Activated naive CD8-positive, alpha-beta T cell treated with anti-CD3 and anti-CD28 coated beads, Interleukin-2, amount 10 ng/mL, durations not matched to agents 7 days and 5 days (primary cell): ENCODE data around the gene NIPAL3. TPM values are rescaled to one million over a fixed set of nuclear protein-coding genes. Genes with fewer than 3 reads are reported as not detected.
"Not testable (repeated sequence)": the region's sequence is repeated elsewhere in the genome, so short reads cannot be mapped to it uniquely, and the experiment has no call there.

Experiments
- ATAC-seq: fragments of 150-1000 bp; cut with Tn5 transposase; one replicate; pipeline ENCODE4 v1.10.0; 2021; ENCODE audit warnings: low read depth, moderate library complexity
- POLR2A ChIA-PET: fragments of 350-600 bp; sonication (Branson Sonifier 250); formaldehyde crosslinking; loops from one replicate; lab custom pipeline; 2021; ENCODE audit warnings: antibody characterized with exemption; lab: Charles Lee
- DNase-seq: peaks from one replicate; pipeline ENCODE4 v3.0.0; 2021
- H3K27ac Mint-ChIP-seq: one replicate; pipeline ENCODE4 v1.8.0; 2022; ENCODE audit warnings: mild to moderate bottlenecking, mixed read lengths
- H3K27me3 Mint-ChIP-seq: one replicate; pipeline ENCODE4 v1.8.0; 2022; ENCODE audit warnings: mild to moderate bottlenecking, moderate library complexity, mixed read lengths
- H3K36me3 Mint-ChIP-seq: one replicate; pipeline ENCODE4 v1.8.0; 2021; ENCODE audit warnings: mild to moderate bottlenecking, mixed read lengths
- H3K4me1 Mint-ChIP-seq: one replicate; pipeline ENCODE4 v1.8.0; 2021; ENCODE audit warnings: mixed read lengths
- H3K4me3 Mint-ChIP-seq: one replicate; pipeline ENCODE4 v1.8.0; 2022; ENCODE audit warnings: mild to moderate bottlenecking, moderate library complexity, mixed read lengths
- H3K9me3 Mint-ChIP-seq: one replicate; pipeline ENCODE4 v1.8.0; 2021; ENCODE audit warnings: mixed read lengths
- total RNA-seq, 2 experiments: library from RNA; stranded (reverse); gene quantifications; one replicate each; pipeline ENCODE4 v1.2.3, GENCODE V29; 2021

NIPAL3 gene
- total RNA-seq, 2 experiments from 2014 or later: 54.1 to 55.1 TPM

DNA sequence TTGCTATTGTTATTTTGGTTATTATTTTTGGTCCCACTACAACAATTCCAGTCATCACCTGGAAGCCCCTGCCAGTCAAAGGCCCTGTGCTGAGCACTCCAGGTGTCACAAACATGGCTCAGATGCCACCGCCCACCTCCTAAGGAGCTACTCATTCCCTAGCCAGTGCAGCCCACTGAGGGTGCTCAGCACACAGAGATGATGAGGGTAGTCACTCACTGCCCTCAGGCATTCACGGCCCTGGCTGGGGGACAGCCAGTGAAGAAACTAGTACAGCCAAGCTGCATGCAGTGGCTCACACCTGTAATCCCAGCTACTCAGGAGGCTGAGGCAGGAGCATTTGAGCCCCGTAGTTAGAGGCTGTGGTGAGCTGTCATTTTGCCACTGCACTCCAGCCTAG is 42.3 kb downstream of the NIPAL3 start:
- DNase-seq (no peak), ATAC-seq (no peak)
- no peak overlapping the region for H3K4me3 Mint-ChIP-seq
- no peak overlapping the region for H3K27ac Mint-ChIP-seq
- no peaks in the 10 kb centered on the region for H3K4me1 Mint-ChIP-seq
- POLR2A ChIA-PET: interaction anchor here (1.5 kb wide), 1 partner anchor 41 kb away, joined by 3 read pairs; no protein-coding TSS in a partner anchor
- no peaks in the 10 kb centered on the region for H3K27me3 Mint-ChIP-seq
- peaks cover 6% of the 10 kb centered on the region for H3K9me3 Mint-ChIP-seq
- peaks cover 72% of the 10 kb centered on the region for H3K36me3 Mint-ChIP-seq

DNA sequence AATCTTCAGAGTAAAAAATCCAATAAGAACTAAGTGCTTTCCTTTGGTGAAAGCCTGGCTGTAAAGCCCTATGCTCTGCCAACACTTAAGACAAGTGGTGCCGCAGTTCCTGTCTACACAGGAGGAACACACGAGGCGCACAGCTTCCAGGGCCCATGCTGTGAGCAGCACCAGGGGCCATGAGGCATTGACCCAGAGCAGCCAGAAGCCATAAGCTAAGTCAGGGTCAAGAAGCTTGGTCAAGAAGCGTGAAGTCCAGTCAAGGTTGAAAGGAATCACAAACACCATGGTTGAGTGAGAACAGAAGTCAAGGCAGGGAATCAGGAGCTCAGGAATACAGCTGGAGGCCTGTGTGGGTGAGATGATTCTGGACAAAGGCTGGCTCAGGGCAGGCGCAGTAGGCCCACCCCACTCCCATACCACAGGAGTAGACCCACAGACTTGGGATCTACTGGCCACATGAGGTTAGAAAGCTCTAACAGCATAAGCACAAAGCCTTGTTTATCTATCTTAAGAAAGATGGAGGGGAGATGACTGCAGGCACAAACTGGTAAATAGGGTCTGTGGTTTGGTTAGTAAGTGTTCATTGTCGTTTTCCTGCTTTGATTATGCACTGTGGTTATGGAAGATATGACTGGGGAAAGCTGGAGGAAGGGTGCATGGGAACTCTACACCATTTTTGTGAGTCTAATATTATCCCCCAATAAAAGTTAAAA is 44.1 kb downstream of the NIPAL3 start:
- DNase-seq: no peak
- Mint-ChIP-seq H3K4me3 (no peak overlapping the region), H3K4me1 (peaks cover 4% of the 10 kb centered on the region), H3K36me3 (peaks cover 74% of the 10 kb centered on the region), H3K27me3 (no peaks in the 10 kb centered on the region), H3K27ac (peak overlapping the region; percentile 39), H3K9me3 (peaks cover 6% of the 10 kb centered on the region)
- no peak for ATAC-seq
- POLR2A ChIA-PET: interaction anchor here (0.5 to 1.2 kb wide), 3 partner anchors 14 to 290 kb away, joined by 3 to 5 read pairs (median 5); no protein-coding TSS in a partner anchor

DNA sequence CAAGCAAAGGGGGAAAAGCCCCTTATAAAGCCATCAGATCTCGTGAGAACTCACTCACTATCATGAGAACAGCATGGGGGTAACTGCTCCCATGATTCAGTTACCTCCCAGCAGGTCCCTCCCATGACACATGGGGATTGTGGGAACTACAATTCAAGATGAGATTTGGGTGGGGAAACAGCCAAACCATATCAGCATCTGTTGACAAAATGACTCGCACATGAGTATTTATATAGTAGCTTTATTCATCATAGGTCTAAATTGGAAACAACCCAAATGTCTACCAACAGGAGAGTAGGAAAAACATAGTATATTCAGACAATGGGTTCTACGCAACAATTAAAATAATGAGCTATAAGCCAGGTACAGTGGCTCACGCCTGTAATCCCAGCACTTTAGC is 46.5 kb downstream of the NIPAL3 start:
- not testable (repeated sequence) for DNase-seq, H3K27ac Mint-ChIP-seq, H3K27me3 Mint-ChIP-seq

DNA sequence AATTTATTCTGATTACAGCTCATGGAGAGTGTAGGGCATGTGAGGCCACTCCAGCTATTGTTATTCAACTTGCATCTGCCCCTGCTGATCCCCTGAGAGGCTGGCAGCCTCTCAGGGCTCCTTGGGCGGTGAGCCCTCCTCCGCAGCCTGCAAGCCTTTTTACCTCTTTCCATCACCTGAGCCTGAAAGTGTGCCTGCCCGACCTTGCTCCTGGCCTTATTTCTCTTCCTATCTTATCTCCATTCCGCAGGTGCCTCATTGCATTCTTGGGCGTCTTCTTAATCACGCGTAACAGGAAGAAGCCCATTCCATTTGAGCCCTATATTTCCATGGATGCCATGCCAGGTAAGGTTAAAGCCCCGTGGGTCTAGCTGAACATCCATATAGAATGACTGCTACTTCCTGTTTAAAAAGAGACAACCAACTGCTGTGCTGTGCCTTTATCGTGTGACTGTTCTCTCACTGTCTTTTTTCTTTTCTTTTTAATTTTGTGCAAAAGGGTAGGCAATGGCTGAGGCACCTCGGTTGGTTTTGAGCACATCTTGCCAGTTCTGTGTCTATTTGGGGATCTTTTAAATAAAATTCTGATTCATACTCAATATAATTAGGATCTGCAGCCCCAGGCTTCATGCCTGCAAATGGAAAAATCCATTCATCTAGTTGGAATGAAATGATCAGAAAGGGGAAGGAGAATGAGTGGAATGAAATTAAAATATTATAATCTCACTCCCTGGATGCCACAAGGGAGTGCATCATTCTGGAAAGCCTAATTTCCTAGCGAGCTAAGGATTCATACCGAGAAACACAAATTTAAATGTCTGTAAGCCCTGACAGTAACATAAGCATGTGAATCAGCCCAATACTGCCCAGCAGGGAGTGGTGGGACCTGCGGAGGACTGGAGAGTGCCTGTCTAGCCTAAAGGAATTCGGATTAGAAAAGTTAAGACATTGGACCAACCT is 48.5 kb downstream of the NIPAL3 start:
- DNase-seq (no peak), ATAC-seq (no peak)

More for the DNA sequence above, 46.5 kb downstream of the NIPAL3 start:
- ATAC-seq, H3K9me3 Mint-ChIP-seq, POLR2A ChIA-PET, H3K4me1 Mint-ChIP-seq, H3K4me3 Mint-ChIP-seq: not testable (repeated sequence)
- H3K36me3 Mint-ChIP-seq: peaks cover 73% of the 10 kb centered on the region

DNA sequence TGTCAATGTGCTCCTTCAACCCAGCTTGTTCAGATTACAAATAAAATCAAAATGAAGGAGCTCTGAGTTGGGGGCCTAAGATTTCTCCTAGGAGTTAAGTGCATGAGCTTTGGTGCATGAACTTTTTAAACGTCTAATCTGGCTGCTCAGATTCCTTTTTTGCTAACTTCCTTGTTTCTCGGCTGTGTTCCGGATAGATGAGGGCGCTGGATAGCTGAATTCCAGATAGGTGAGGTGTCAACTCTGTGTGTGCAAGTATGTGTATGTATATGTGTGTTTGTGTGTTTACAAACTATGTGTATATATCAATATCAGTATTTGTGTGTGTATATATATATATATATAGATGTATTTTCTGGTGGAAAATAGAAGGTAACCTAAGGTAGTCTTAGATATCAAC is 49.5 kb downstream of the NIPAL3 start:
- ATAC-seq: no peak
- POLR2A ChIA-PET: interaction anchor here (1.4 to 1.8 kb wide), 2 partner anchors 16 to 21 kb away, joined by 3 to 5 read pairs; no protein-coding TSS in a partner anchor

More for the DNA sequence above, 48.5 kb downstream of the NIPAL3 start:
- no peaks in the 10 kb centered on the region for H3K27me3 Mint-ChIP-seq
- H3K4me3 Mint-ChIP-seq: no peak overlapping the region
- peaks cover 6% of the 10 kb centered on the region for H3K9me3 Mint-ChIP-seq
- H3K36me3 Mint-ChIP-seq: peaks cover 65% of the 10 kb centered on the region
- peak overlapping the region; percentile 19 for H3K27ac Mint-ChIP-seq
- POLR2A ChIA-PET: interaction anchor here (0.6 to 1.8 kb wide), 3 partner anchors 18 to 37 kb away, joined by 3 to 5 read pairs (median 4); no protein-coding TSS in a partner anchor
- peaks cover 6% of the 10 kb centered on the region for H3K4me1 Mint-ChIP-seq

DNA sequence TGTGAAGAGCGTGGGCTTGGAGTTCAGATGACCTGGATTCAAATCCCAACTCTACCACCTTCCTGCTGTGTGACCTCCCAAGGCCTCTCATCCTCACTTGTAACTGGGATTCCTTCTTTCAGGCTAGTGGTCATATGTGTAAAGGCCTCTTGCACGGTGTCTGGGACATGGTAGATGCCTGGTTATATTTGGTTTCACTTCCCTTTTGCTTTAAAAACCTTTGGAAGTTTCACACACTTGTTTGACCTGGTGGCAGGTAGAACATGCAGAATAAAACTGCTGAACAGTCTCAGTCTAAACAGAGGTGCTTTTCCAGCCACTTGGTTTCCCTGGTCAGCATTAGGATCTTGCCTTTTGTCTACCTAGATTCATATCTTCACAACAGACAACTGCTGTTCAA is 50.0 kb downstream of the NIPAL3 start:
- no peak for ATAC-seq
- POLR2A ChIA-PET: interaction anchor here (1.4 to 1.8 kb wide), 2 partner anchors 15 to 21 kb away, joined by 3 to 5 read pairs; no protein-coding TSS in a partner anchor
- H3K4me3 Mint-ChIP-seq: no peak overlapping the region
- no peaks in the 10 kb centered on the region for H3K27me3 Mint-ChIP-seq
- H3K4me1 Mint-ChIP-seq: peaks cover 6% of the 10 kb centered on the region
- no peak overlapping the region for H3K27ac Mint-ChIP-seq
- peaks cover 62% of the 10 kb centered on the region for H3K36me3 Mint-ChIP-seq
- no peak for DNase-seq
- peaks cover 6% of the 10 kb centered on the region for H3K9me3 Mint-ChIP-seq

More for the DNA sequence above, 49.5 kb downstream of the NIPAL3 start:
- Mint-ChIP-seq H3K4me1 (peaks cover 6% of the 10 kb centered on the region), H3K4me3 (no peak overlapping the region), H3K36me3 (peaks cover 64% of the 10 kb centered on the region), H3K9me3 (peaks cover 6% of the 10 kb centered on the region), H3K27me3 (no peaks in the 10 kb centered on the region), H3K27ac (peak overlapping the region; percentile 20)
- no peak for DNase-seq

DNA sequence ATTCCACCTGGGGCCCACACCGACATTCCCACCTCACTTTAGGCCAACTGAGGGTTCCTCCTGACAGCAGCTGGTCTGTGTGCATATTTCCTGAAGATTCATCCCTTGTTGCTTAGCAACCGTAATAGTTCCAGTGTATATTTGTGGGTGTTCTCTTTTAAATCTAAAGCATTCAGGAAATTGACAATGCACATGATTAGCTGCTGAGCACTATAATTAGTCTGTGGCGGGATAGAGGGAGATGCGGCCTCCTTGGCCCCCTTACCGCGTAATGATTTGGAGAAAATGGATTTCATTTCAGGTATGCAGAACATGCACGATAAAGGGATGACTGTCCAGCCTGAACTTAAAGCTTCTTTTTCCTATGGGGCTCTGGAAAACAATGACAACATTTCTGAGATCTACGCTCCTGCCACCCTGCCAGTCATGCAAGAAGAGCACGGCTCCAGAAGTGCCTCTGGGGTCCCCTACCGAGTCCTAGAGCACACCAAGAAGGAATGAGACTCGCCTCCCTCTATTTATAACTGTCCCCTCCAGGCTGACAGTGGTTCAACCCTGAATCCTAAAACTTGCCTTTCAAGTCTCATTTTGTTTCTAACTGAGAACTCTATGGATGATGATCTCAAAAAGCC is 53.2 kb downstream of the NIPAL3 start:
- DNase-seq: no peak
- Mint-ChIP-seq H3K27me3 (no peaks in the 10 kb centered on the region), H3K4me1 (peaks cover 6% of the 10 kb centered on the region), H3K27ac (no peak overlapping the region), H3K4me3 (no peak overlapping the region), H3K36me3 (peaks cover 40% of the 10 kb centered on the region), H3K9me3 (no peaks in the 10 kb centered on the region)
- POLR2A ChIA-PET: no interaction called here
- ATAC-seq: no peak

DNA sequence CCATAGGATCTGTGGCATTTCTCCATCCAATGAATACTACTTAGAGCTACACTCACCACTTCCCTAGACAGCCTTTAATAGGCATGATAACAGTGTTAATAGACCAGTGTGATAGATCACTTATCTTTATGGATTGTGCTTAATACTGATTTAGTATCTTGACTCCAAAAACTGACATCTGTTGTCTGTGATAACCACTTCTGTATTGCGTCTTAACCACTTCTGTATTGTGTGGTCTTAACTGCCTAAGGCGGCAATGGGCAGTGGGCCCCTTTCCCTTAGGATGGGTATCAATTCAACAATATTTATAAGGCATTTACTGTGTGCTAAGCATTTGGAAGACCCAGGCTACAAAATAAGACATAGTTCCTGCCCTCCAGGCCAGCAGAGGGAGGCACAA is 55.0 kb downstream of the NIPAL3 start:
- Mint-ChIP-seq H3K27ac (no peak overlapping the region), H3K9me3 (no peaks in the 10 kb centered on the region), H3K4me1 (no peaks in the 10 kb centered on the region), H3K4me3 (no peak overlapping the region), H3K36me3 (peaks cover 31% of the 10 kb centered on the region), H3K27me3 (no peaks in the 10 kb centered on the region)
- ATAC-seq (no peak), DNase-seq (no peak)
- POLR2A ChIA-PET: no interaction called here

DNA sequence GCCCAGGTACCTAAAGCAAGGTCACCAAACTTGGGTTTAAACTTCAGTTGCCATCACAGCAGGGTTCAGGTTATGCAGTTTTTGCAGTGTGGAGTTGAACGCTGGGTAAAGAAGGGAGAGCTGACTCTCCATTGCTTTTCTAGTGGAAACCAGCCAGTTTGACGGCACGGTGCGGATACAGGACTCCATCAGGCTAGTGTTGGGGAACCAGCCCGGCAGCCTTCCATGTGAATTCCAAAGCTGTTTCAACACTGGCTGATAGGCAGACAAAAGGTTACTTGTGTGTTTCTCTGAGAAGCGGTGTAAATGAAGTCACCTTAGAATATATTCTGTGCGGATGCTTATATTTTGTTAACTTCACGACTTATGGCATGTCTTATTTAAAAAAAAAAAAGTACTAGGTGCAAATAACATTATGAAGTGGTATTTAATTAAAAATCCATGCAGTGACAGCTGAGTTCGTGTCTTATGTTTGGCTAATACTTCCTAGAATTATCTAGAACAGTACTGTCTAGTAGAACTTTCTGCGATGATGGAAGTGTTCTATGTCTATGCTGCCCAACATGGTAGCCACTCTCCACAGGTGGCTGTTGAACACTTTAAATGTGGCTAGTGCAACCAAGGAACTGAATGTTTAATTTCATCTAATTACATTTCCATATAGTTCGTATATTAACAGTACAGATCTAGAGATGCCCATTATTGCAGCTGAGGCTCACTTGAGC is 57.1 kb downstream of the NIPAL3 start:
- peaks cover 2% of the 10 kb centered on the region for H3K4me1 Mint-ChIP-seq
- DNase-seq (no peak), ATAC-seq (no peak)
- POLR2A ChIA-PET: interaction anchor here (0.6 to 1.2 kb wide), 2 partner anchors 14 to 57 kb away, joined by 3 to 4 read pairs; no protein-coding TSS in a partner anchor
- H3K27ac Mint-ChIP-seq: no peak overlapping the region
- no peaks in the 10 kb centered on the region for H3K27me3 Mint-ChIP-seq
- peaks cover 24% of the 10 kb centered on the region for H3K36me3 Mint-ChIP-seq
- H3K4me3 Mint-ChIP-seq: no peak overlapping the region
- no peaks in the 10 kb centered on the region for H3K9me3 Mint-ChIP-seq

DNA sequence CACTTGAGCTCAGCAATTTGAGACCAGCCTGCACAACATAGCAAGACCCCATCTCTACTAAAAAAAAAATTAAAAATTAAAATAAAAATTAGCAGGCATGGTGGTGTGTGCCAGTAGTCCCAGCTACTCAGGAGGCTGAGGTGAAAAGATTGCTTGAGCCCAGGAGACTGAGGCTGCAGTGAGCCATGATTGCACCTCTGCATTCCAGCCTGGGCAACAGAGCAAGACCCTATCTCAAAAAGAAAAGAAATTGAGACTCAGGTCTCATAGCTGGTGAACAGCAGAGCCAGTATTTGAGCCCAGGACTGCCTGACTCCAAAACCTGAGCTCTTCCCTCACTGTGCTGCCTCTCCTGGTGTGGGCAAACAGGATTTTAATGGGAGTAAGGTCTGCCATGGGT is 58.6 kb downstream of the NIPAL3 start:
- Mint-ChIP-seq H3K27me3 (no peaks in the 10 kb centered on the region), H3K27ac (no peak overlapping the region), H3K4me1 (peaks cover 2% of the 10 kb centered on the region), H3K4me3 (no peak overlapping the region), H3K9me3 (no peaks in the 10 kb centered on the region), H3K36me3 (peaks cover 16% of the 10 kb centered on the region)
- ATAC-seq (no peak), DNase-seq (no peak)
- POLR2A ChIA-PET: interaction anchor here (1.0 kb wide), 1 partner anchor 12 kb away, joined by 3 read pairs; no protein-coding TSS in a partner anchor

DNA sequence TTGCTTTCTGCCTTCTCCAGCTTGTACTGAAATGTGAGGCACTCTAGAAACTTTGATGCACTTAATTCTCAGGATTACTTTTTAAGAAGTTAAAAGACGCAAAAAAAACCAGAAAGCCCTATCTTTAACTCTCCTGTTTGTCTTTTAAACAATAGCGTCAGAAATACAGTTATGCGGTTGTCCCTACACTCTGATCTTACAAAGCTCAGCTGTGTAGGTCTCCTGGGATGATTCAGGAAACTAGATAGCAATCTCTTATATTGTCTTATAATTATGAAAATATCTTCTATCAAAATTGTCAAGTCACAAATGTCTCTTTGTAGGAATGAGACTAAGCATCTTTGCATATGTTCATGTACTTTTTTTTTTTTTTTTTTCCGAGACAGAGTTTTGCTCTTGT is 60.1 kb downstream of the NIPAL3 start:
- no peak overlapping the region for H3K27ac Mint-ChIP-seq
- POLR2A ChIA-PET: interaction anchor here (14.3 kb wide), 1 partner anchor 29 kb away, joined by 562 read pairs; the partner anchor contains the start of gene RCAN3
- H3K4me1 Mint-ChIP-seq: peaks cover 3% of the 10 kb centered on the region
- no peak for DNase-seq
- H3K36me3 Mint-ChIP-seq: peaks cover 10% of the 10 kb centered on the region
- H3K4me3 Mint-ChIP-seq: no peak overlapping the region
- no peak for ATAC-seq
- H3K27me3 Mint-ChIP-seq: no peaks in the 10 kb centered on the region
- H3K9me3 Mint-ChIP-seq: no peaks in the 10 kb centered on the region

DNA sequence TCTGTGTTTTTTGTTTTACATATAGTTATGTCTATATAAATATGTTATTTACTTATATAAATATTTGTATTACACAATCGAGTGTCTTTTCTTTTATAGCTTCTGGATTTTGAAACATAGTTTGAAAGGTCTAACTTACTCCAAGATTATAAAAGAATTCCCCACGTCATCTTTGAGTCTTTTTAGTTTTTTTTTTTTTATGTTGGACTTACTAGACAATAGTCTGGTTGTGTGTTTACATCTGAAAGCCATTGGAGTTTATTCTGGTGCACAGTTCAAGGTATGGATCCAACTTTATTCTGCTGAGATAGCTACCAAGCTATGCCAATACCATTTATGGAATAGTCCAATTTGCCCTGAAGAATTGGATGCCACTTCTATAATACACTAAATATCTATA is 61.0 kb downstream of the NIPAL3 start:
- H3K36me3 Mint-ChIP-seq: peaks cover 10% of the 10 kb centered on the region

More for the DNA sequence above, 61.0 kb downstream of the NIPAL3 start:
- POLR2A ChIA-PET: interaction anchor here (0.6 to 14.3 kb wide), 2 partner anchors 28 to 53 kb away, joined by 4 to 562 read pairs; partner anchors contain the start of gene RCAN3
- DNase-seq: no peak
- no peaks in the 10 kb centered on the region for H3K27me3 Mint-ChIP-seq
- no peaks in the 10 kb centered on the region for H3K9me3 Mint-ChIP-seq
- no peak overlapping the region for H3K27ac Mint-ChIP-seq
- ATAC-seq: no peak
- H3K4me1 Mint-ChIP-seq: peaks cover 12% of the 10 kb centered on the region
- no peak overlapping the region for H3K4me3 Mint-ChIP-seq
